Effector memory CD8-positive, alpha-beta T cell (primary cell): Measurements from ENCODE around the gene TRAF1.

Experiments
- ATAC-seq: fragments of 150-1000 bp; cut with Tn5 transposase; replicated peaks from 2 replicates; pipeline ENCODE4 v1.10.0; 2021; ENCODE audit warnings: mild to moderate bottlenecking, moderate library complexity
- DNase-seq, 3 experiments: peaks; one replicate each; pipeline ENCODE4 v3.0.0; 2021
- H3K27ac Mint-ChIP-seq, 2 donors: one replicate each; pipeline ENCODE4 v1.8.0; 2022; ENCODE audit warnings: mild to moderate bottlenecking in 2 of 2, mixed read lengths in 2 of 2, moderate library complexity in 2 of 2
- H3K27me3 Mint-ChIP-seq, 2 donors: one replicate each; pipeline ENCODE4 v1.8.0; 2022; ENCODE audit warnings: mixed read lengths in 2 of 2
- H3K36me3 Mint-ChIP-seq: one replicate; pipeline ENCODE4 v1.8.0; 2022; ENCODE audit warnings: mild to moderate bottlenecking, moderate library complexity, mixed read lengths; ENCODE audit not compliant: insufficient read depth
- H3K4me1 Mint-ChIP-seq, 2 donors: one replicate each; pipeline ENCODE4 v1.8.0; 2022; ENCODE audit warnings: low read depth in 2 of 2, mixed read lengths in 2 of 2
- H3K4me3 Mint-ChIP-seq, 2 donors: one replicate each; pipeline ENCODE4 v1.8.0; 2022; ENCODE audit warnings: mild to moderate bottlenecking in 2 of 2, mixed read lengths in 2 of 2, moderate library complexity in 2 of 2
- H3K9me3 Mint-ChIP-seq, 2 donors: one replicate each; pipeline ENCODE4 v1.8.0; 2022; ENCODE audit warnings: mixed read lengths in 2 of 2

Gene TRAF1

DNA sequence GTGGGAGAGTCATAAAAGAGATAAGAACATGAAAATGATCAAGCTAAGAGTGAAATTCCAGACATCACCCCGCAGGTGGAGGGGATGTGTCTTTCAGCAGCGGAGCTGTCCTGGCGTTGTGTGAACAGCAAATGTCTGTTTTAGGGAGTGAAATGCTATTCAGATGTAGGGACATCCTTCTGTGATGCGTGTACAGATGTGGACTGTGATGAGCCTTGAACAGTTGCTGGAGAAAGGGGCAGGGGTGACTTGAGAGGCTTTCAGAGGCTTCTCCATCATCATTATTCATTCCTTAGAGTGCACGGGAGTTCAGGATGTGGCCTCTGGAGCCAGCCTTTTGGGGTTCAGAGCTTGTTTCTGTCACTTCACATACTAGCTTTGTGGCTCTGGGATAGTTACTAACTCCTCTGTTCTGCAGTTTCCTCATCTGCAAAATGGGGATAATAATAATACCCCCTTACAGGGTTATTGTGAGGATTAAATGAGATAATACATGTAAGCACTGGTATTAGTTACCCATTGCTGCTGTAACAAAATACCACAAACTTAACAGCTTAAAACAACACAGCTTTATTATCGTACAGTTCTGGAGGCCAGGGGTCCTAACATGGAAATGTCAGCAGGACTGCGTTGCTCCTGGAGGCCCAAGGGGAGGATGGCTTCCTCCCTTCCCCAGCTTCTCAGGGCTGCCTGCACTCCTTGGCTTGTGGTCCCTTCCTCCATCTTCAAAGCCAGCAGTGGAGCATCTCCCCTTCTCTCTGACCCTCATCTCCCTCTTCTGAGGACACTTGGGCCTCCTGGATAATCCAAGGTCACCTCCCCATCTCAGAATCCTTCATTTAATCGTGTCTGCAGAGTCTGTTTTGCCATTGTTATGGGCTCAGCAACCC lies 9.4 kb downstream of the TRAF1 start:
- Mint-ChIP-seq H3K4me1 (peaks cover 67 to 72% of the 10 kb centered on the region in 2 donors), H3K27me3 (no peaks in the 10 kb centered on the region), H3K4me3 (peak overlapping the region; percentile 56 to 79), H3K27ac (peak overlapping the region; percentile 73 to 81), H3K9me3 (no peaks in the 10 kb centered on the region), H3K36me3 (peaks cover 58% of the 10 kb centered on the region)
- DNase-seq (no peak), ATAC-seq (no peak)

- H3K4me3 Mint-ChIP-seq = peak overlapping the region; percentile 56 to 79
- peaks cover 61% of the 10 kb centered on the region for H3K36me3 Mint-ChIP-seq
- ATAC-seq (no peak), DNase-seq (no peak)
- peaks cover 60 to 66% of the 10 kb centered on the region in 2 donors for H3K4me1 Mint-ChIP-seq
- no peaks in the 10 kb centered on the region for H3K27me3 Mint-ChIP-seq
- H3K27ac Mint-ChIP-seq = peak overlapping the region; percentile 73 to 81
- no peaks in the 10 kb centered on the region for H3K9me3 Mint-ChIP-seq
Measured at GRCh38 chr9:120916588-120916987, 10.0 kb downstream of the TRAF1 start.

- DNase-seq = no peak
- Mint-ChIP-seq H3K27ac (peak overlapping the region; percentile 58 to 73), H3K36me3 (peaks cover 61% of the 10 kb centered on the region), H3K4me3 (peak overlapping the region; percentile 67 to 79), H3K27me3 (no peaks in the 10 kb centered on the region), H3K4me1 (peaks cover 56 to 60% of the 10 kb centered on the region in 2 donors), H3K9me3 (no peaks in the 10 kb centered on the region)
- peak; percentile 58 for ATAC-seq
Measured at GRCh38 chr9:120915854-120916470, 10.6 kb downstream of the TRAF1 start.

DNA sequence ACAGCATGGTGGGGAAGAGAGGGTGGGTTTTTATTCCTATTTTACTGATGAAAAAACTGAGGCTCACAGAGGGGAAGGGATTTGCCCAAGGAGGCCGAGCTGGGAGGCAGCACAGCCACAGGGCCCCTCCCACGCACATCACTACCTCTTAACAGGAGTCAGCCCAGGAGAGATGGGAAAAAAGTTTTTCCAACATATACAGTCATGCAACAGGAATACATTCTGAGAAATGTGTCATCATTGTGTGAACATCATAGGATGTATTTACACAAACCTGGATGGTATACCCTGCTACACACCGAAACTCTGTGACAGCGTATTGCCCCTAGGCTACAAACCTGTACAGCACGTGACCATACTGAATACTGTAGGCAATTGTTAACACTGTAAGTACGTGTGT lies 11.6 kb downstream of the TRAF1 start:
- DNase-seq (no peak), ATAC-seq (no peak)
- Mint-ChIP-seq H3K27ac (no peak overlapping the region), H3K36me3 (peaks cover 67% of the 10 kb centered on the region), H3K4me1 (peaks cover 54 to 59% of the 10 kb centered on the region in 2 donors), H3K9me3 (no peaks in the 10 kb centered on the region), H3K27me3 (no peaks in the 10 kb centered on the region), H3K4me3 (peak overlapping the region in 1 of 2 donors; percentile 15)

DNA sequence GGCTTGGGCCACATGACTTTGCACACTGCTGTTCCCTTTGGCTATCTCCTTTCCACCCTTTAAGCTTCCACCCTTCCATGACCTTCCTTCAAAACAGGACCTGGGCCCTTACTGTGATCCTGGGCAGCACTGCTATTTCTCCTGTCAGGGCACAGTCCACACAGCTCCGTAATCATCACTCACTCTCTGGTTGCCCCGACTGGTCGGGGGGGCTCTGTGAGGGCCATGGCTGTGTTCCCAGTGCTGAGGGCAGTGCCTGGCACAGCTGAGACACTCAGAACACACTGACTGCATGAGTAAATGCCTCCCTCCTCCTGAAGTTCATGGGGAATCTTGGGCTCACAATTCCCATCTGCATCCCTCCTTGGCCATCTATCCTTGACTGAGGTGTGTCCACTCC lies 12.2 kb downstream of the TRAF1 start:
- Mint-ChIP-seq H3K4me3 (peak overlapping the region in 1 of 2 donors; percentile 15), H3K36me3 (peaks cover 66% of the 10 kb centered on the region), H3K9me3 (no peaks in the 10 kb centered on the region), H3K4me1 (peaks cover 50 to 56% of the 10 kb centered on the region in 2 donors), H3K27me3 (no peaks in the 10 kb centered on the region), H3K27ac (peak overlapping the region in 1 of 2 donors; percentile 5)
- DNase-seq (no peak), ATAC-seq (no peak)

GRCh38 chr9:120913647-120914264 lies 12.8 kb downstream of the TRAF1 start:
- Mint-ChIP-seq H3K36me3 (peaks cover 69% of the 10 kb centered on the region), H3K9me3 (no peaks in the 10 kb centered on the region), H3K4me3 (peak overlapping the region in 1 of 2 donors; percentile 31), H3K27me3 (no peaks in the 10 kb centered on the region), H3K4me1 (peaks cover 46 to 50% of the 10 kb centered on the region in 2 donors), H3K27ac (peak overlapping the region in 1 of 2 donors; percentile 23)
- DNase-seq (no peak), ATAC-seq (no peak)

GRCh38 chr9:120912958-120913646 lies 13.5 kb downstream of the TRAF1 start:
- no peak for DNase-seq
- Mint-ChIP-seq H3K27me3 (no peaks in the 10 kb centered on the region), H3K4me3 (no peak overlapping the region), H3K27ac (peak overlapping the region in 1 of 2 donors; percentile 49), H3K36me3 (peaks cover 73% of the 10 kb centered on the region), H3K9me3 (no peaks in the 10 kb centered on the region), H3K4me1 (peaks cover 42 to 46% of the 10 kb centered on the region in 2 donors)
- ATAC-seq = no peak

DNA sequence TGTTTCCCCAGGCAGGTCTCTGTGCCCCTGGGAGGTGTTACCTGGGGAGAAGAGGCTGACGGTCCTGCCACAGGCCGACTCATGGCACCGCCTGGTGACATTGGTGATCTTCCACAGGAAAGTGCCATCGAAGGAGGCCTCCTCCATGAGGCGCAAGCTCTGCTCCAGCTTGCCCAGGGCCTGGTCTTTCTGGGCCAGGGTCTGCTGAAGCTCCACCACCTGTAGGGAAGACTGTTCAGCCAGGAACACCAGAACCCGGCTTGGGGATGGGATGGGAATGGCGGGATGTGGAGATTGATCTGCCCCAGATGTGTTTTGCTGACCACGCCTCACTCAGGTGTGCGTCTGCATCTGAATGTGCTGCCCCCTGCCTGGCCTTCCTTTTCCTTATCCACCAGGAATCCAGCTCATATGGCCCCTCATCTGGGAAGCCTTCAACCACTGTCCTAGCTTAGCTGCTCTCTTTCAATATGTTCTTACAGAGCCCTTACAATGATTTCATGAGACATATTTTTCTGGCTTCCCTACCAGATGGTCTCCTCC lies 15.2 kb downstream of the TRAF1 start:
- Mint-ChIP-seq H3K27me3 (no peaks in the 10 kb centered on the region), H3K4me1 (peaks cover 39 to 48% of the 10 kb centered on the region in 2 donors), H3K27ac (peak overlapping the region; percentile 71 to 85), H3K4me3 (peak overlapping the region in 1 of 2 donors; percentile 35), H3K9me3 (no peaks in the 10 kb centered on the region), H3K36me3 (peaks cover 82% of the 10 kb centered on the region)
- ATAC-seq = no peak
- DNase-seq = no peak

DNA sequence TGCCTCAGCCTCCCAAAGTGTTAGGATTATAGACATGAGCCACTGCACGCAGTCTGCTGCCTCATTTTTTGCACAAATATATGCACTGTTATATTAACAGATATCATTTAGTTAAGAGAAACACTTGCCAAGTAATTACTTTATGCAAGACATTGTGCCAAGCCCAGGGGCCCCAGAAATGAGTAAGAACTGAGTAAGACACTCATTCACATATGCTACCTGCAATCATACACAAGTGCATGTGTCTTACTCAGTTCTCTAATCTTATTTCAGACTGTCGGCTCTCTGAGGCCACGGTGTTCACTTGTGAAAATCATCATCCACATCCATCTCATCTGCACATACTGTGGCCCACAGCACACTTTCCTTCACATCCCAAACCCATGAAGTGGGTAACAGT lies 16.0 kb downstream of the TRAF1 start:
- DNase-seq = no peak
- H3K27ac Mint-ChIP-seq = peak overlapping the region; percentile 54 to 85
- peak overlapping the region; percentile 8 to 23 for H3K4me3 Mint-ChIP-seq
- ATAC-seq = no peak
- H3K9me3 Mint-ChIP-seq = no peaks in the 10 kb centered on the region
- H3K27me3 Mint-ChIP-seq = no peaks in the 10 kb centered on the region
- peaks cover 38 to 49% of the 10 kb centered on the region in 2 donors for H3K4me1 Mint-ChIP-seq
- peaks cover 87% of the 10 kb centered on the region for H3K36me3 Mint-ChIP-seq

DNA sequence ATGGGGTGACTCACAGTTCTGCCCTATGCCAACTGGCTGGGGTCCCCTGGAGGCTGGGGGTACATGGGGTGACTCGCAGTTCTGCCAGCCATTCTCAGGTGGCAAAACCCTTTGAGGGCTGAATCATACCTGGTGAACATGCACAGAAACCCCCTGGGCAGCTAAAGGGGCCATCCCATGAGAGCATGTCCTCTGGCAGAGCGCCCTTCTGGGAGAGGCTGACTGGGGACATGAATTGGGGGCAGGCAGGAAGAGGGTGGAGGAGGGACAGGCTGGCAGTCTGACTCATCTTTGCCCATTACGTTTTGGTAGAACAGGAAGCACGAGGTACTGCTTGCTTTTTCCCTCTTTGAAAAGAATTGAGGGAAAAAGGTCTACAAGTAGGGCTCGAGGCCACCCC lies 16.7 kb downstream of the TRAF1 start:
- H3K27me3 Mint-ChIP-seq = no peaks in the 10 kb centered on the region
- H3K4me1 Mint-ChIP-seq = peaks cover 40 to 55% of the 10 kb centered on the region in 2 donors
- no peaks in the 10 kb centered on the region for H3K9me3 Mint-ChIP-seq
- peak overlapping the region; percentile 8 to 31 for H3K4me3 Mint-ChIP-seq
- peak; percentile 78 for ATAC-seq
- peaks cover 92% of the 10 kb centered on the region for H3K36me3 Mint-ChIP-seq
- H3K27ac Mint-ChIP-seq = peak overlapping the region; percentile 54 to 85
- DNase-seq = no peak

GRCh38 chr9:120905315-120906164 lies 21.1 kb downstream of the TRAF1 start:
- H3K9me3 Mint-ChIP-seq = no peaks in the 10 kb centered on the region
- peaks cover 72% of the 10 kb centered on the region for H3K36me3 Mint-ChIP-seq
- no peaks in the 10 kb centered on the region for H3K27me3 Mint-ChIP-seq
- peak overlapping the region; percentile 86 to 97 for H3K27ac Mint-ChIP-seq
- H3K4me3 Mint-ChIP-seq = peak overlapping the region in 1 of 2 donors; percentile 77
- ATAC-seq (peak; percentile 14), DNase-seq (peak in 1 of 3 experiments; percentile 43)
- H3K4me1 Mint-ChIP-seq = peaks cover 46 to 64% of the 10 kb centered on the region in 2 donors

DNA sequence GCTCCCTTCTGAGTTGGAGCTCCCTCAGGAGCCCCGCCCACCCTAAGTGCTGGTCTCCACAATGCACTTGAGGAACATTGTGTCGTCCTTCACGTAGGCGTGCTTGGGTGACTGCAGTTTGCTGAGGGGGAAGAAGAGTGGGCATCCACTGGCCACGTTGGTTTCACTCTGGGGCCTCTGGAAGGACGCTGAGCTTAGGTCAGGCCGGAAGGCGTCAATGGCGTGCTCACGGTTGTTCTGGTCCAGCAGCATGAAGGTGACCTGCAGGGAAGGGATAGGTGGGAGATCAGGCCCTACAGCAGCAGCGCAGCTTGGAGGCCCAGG lies 21.7 kb downstream of the TRAF1 start:
- ATAC-seq = no peak
- Mint-ChIP-seq H3K36me3 (peaks cover 67% of the 10 kb centered on the region), H3K27ac (peak overlapping the region; percentile 86 to 97), H3K9me3 (no peaks in the 10 kb centered on the region), H3K4me3 (peak overlapping the region; percentile 14 to 77), H3K27me3 (no peaks in the 10 kb centered on the region), H3K4me1 (peaks cover 44 to 60% of the 10 kb centered on the region in 2 donors)
- DNase-seq = no peak
